ENCODE measurements around the gene PRIM2. TPM values are rescaled to one million over a fixed set of nuclear protein-coding genes. Genes with fewer than 3 reads are reported as not detected.

The PRIM2 gene
- total and polyA plus RNA-seq, 2 experiments from 2014 or later = 45.5 to 75.2 TPM

DNA sequence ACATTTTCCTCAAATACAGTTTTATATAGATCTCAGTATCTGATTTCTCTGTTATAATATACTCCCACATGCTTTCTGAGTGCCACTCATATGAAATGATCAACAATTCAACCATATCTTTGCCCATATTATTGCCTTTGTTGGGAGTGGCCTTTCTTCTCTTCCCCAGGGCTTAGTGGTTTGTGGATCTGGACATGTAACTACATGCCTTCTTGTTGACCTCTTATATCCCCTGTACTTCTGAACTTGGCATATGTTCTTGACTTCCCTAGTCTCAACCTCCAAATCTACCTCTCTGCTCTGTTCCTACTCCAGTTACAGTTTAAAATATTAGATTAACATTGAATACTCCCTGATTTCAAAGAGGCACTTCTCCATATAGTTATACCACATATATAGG lies 34.3 kb upstream of the PRIM2 start:
- H3K4me2 ChIP-seq = no peak overlapping the region
- peak overlapping the region; percentile 56; the same call in 1 of the 2 replicates for H2AFZ ChIP-seq

More for the DNA sequence above, 34.3 kb upstream of the PRIM2 start:
- peaks cover 7% of the 10 kb centered on the region for H3K27me3 Mint-ChIP-seq (ENCODE audit: insufficient read depth, low read depth, poor library complexity)
- ATAC-seq (no peak), DNase-seq (ENCODE audit: low spot score) (no peak)
- H3K79me2 ChIP-seq (replicated peaks; ENCODE audit: insufficient read depth) = no peaks in the 10 kb centered on the region
- H3K36me3 Mint-ChIP-seq (ENCODE audit: low read depth) = no peaks in the 10 kb centered on the region
- H3K9me3 Mint-ChIP-seq = no peaks in the 10 kb centered on the region; the same call in 2 of the 3 replicates
- H3K27ac Mint-ChIP-seq = no peak overlapping the region
- H3F3A ChIP-seq (replicated peaks; ENCODE audit: low read depth) = no peaks in the 10 kb centered on the region
- H3K36me3 ChIP-seq (ENCODE audit: insufficient read depth) = no peaks in the 10 kb centered on the region
- peaks cover 2% of the 10 kb centered on the region; the same call in 1 of the 2 replicates for H3K4me1 ChIP-seq (ENCODE audit: insufficient read depth)
- no peak overlapping the region for H3K4me3 ChIP-seq
- H3K27ac ChIP-seq (ENCODE audit: low read depth) = no peak overlapping the region
- H4K20me1 ChIP-seq (replicated peaks; ENCODE audit: insufficient read depth) = no peaks in the 10 kb centered on the region
- no peaks in the 10 kb centered on the region; the same call in 1 of the 2 replicates for H3K9me2 ChIP-seq (ENCODE audit: insufficient read depth)
- no peak for TF ChIP-seq ZNF331 (CRISPR knock-in tag; IDR thresholded peaks at IDR 0.05; ENCODE audit: low read depth)
- no peak for TF ChIP-seq EZH2 (IDR thresholded peaks at IDR 0.05; ENCODE audit: low read depth, unreplicated experiment)
- TF ChIP-seq ZNF114 (CRISPR knock-in tag; IDR thresholded peaks at IDR 0.05) = no peak
- no peak for TF ChIP-seq EZH2phosphoT487 (IDR thresholded peaks at IDR 0.05; ENCODE audit: unreplicated experiment)
- TF ChIP-seq, protein P1, sequence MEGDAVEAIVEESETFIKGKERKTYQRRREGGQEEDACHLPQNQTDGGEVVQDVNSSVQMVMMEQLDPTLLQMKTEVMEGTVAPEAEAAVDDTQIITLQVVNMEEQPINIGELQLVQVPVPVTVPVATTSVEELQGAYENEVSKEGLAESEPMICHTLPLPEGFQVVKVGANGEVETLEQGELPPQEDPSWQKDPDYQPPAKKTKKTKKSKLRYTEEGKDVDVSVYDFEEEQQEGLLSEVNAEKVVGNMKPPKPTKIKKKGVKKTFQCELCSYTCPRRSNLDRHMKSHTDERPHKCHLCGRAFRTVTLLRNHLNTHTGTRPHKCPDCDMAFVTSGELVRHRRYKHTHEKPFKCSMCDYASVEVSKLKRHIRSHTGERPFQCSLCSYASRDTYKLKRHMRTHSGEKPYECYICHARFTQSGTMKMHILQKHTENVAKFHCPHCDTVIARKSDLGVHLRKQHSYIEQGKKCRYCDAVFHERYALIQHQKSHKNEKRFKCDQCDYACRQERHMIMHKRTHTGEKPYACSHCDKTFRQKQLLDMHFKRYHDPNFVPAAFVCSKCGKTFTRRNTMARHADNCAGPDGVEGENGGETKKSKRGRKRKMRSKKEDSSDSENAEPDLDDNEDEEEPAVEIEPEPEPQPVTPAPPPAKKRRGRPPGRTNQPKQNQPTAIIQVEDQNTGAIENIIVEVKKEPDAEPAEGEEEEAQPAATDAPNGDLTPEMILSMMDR (conservative IDR thresholded peaks at IDR 0.05; ENCODE audit: low read depth in 2 of 2) = no peak
- no peak for TF ChIP-seq JUNB (IDR thresholded peaks at IDR 0.05; ENCODE audit: unreplicated experiment)
- no peak for TF ChIP-seq STAT1 (IDR thresholded peaks at IDR 0.05; ENCODE audit: unreplicated experiment)
- no peak for TF ChIP-seq POLR2AphosphoS5 (IDR thresholded peaks at IDR 0.05; ENCODE audit: low read depth)
- TF ChIP-seq, protein P2, sequence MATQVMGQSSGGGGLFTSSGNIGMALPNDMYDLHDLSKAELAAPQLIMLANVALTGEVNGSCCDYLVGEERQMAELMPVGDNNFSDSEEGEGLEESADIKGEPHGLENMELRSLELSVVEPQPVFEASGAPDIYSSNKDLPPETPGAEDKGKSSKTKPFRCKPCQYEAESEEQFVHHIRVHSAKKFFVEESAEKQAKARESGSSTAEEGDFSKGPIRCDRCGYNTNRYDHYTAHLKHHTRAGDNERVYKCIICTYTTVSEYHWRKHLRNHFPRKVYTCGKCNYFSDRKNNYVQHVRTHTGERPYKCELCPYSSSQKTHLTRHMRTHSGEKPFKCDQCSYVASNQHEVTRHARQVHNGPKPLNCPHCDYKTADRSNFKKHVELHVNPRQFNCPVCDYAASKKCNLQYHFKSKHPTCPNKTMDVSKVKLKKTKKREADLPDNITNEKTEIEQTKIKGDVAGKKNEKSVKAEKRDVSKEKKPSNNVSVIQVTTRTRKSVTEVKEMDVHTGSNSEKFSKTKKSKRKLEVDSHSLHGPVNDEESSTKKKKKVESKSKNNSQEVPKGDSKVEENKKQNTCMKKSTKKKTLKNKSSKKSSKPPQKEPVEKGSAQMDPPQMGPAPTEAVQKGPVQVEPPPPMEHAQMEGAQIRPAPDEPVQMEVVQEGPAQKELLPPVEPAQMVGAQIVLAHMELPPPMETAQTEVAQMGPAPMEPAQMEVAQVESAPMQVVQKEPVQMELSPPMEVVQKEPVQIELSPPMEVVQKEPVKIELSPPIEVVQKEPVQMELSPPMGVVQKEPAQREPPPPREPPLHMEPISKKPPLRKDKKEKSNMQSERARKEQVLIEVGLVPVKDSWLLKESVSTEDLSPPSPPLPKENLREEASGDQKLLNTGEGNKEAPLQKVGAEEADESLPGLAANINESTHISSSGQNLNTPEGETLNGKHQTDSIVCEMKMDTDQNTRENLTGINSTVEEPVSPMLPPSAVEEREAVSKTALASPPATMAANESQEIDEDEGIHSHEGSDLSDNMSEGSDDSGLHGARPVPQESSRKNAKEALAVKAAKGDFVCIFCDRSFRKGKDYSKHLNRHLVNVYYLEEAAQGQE (IDR thresholded peaks at IDR 0.05; ENCODE audit: unreplicated experiment) = no peak
- TF ChIP-seq CREB1 (CRISPR knock-in tag; IDR thresholded peaks at IDR 0.05; ENCODE audit: low read depth) = no peak
- TF ChIP-seq, protein P3, sequence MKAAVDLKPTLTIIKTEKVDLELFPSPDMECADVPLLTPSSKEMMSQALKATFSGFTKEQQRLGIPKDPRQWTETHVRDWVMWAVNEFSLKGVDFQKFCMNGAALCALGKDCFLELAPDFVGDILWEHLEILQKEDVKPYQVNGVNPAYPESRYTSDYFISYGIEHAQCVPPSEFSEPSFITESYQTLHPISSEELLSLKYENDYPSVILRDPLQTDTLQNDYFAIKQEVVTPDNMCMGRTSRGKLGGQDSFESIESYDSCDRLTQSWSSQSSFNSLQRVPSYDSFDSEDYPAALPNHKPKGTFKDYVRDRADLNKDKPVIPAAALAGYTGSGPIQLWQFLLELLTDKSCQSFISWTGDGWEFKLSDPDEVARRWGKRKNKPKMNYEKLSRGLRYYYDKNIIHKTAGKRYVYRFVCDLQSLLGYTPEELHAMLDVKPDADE (IDR thresholded peaks at IDR 0.05) = no peak
- TF ChIP-seq, protein P4, sequence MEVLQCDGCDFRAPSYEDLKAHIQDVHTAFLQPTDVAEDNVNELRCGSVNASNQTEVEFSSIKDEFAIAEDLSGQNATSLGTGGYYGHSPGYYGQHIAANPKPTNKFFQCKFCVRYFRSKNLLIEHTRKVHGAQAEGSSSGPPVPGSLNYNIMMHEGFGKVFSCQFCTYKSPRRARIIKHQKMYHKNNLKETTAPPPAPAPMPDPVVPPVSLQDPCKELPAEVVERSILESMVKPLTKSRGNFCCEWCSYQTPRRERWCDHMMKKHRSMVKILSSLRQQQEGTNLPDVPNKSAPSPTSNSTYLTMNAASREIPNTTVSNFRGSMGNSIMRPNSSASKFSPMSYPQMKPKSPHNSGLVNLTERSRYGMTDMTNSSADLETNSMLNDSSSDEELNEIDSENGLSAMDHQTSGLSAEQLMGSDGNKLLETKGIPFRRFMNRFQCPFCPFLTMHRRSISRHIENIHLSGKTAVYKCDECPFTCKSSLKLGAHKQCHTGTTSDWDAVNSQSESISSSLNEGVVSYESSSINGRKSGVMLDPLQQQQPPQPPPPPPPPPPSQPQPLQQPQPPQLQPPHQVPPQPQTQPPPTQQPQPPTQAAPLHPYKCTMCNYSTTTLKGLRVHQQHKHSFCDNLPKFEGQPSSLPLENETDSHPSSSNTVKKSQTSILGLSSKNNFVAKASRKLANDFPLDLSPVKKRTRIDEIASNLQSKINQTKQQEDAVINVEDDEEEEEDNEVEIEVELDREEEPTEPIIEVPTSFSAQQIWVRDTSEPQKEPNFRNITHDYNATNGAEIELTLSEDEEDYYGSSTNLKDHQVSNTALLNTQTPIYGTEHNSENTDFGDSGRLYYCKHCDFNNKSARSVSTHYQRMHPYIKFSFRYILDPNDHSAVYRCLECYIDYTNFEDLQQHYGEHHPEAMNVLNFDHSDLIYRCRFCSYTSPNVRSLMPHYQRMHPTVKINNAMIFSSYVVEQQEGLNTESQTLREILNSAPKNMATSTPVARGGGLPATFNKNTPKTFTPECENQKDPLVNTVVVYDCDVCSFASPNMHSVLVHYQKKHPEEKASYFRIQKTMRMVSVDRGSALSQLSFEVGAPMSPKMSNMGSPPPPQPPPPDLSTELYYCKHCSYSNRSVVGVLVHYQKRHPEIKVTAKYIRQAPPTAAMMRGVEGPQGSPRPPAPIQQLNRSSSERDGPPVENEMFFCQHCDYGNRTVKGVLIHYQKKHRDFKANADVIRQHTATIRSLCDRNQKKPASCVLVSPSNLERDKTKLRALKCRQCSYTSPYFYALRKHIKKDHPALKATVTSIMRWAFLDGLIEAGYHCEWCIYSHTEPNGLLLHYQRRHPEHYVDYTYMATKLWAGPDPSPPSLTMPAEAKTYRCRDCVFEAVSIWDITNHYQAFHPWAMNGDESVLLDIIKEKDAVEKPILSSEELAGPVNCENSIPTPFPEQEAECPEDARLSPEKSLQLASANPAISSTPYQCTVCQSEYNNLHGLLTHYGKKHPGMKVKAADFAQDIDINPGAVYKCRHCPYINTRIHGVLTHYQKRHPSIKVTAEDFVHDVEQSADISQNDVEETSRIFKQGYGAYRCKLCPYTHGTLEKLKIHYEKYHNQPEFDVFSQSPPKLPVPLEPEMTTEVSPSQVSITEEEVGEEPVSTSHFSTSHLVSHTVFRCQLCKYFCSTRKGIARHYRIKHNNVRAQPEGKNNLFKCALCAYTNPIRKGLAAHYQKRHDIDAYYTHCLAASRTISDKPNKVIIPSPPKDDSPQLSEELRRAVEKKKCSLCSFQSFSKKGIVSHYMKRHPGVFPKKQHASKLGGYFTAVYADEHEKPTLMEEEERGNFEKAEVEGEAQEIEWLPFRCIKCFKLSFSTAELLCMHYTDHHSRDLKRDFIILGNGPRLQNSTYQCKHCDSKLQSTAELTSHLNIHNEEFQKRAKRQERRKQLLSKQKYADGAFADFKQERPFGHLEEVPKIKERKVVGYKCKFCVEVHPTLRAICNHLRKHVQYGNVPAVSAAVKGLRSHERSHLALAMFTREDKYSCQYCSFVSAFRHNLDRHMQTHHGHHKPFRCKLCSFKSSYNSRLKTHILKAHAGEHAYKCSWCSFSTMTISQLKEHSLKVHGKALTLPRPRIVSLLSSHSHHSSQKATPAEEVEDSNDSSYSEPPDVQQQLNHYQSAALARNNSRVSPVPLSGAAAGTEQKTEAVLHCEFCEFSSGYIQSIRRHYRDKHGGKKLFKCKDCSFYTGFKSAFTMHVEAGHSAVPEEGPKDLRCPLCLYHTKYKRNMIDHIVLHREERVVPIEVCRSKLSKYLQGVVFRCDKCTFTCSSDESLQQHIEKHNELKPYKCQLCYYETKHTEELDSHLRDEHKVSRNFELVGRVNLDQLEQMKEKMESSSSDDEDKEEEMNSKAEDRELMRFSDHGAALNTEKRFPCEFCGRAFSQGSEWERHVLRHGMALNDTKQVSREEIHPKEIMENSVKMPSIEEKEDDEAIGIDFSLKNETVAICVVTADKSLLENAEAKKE (CRISPR knock-in tag; IDR thresholded peaks at IDR 0.05) = no peak
- TF ChIP-seq NANOG (IDR thresholded peaks at IDR 0.05; ENCODE audit: borderline replicate concordance) = no peak
- H3K4me1 Mint-ChIP-seq = no peaks in the 10 kb centered on the region
- no peak overlapping the region for H3K4me3 Mint-ChIP-seq
- H3K27me3 ChIP-seq (ENCODE audit: insufficient read depth) = no peaks in the 10 kb centered on the region

Measured in GM23338 (cell line).